CD4-positive, alpha-beta T cell (primary cell): Measurements from ENCODE around the gene ORM2. TPM values are rescaled to one million over a fixed set of nuclear protein-coding genes. Genes with fewer than 3 reads are reported as not detected.

Source experiments
- ATAC-seq: fragments of 200-7000 bp; cut with Tn5 transposase; one replicate; pipeline ENCODE4 v1.10.0; 2022; ENCODE audit warnings: mild to moderate bottlenecking; ENCODE audit not compliant: poor library complexity
- CTCF ChIA-PET: fragments of 350-600 bp; sonication (Branson Sonifier 250); formaldehyde crosslinking; loops from one replicate; lab custom pipeline; 2021; ENCODE audit warnings: antibody characterized with exemption, inconsistent platforms; lab: Charles Lee
- POLR2A ChIA-PET: fragments of 350-600 bp; sonication (Branson Sonifier 250); formaldehyde crosslinking; loops from one replicate; lab custom pipeline; 2021; ENCODE audit warnings: antibody characterized with exemption, inconsistent platforms; lab: Charles Lee
- DNase-seq, 14 experiments: peaks; one replicate each; pipeline ENCODE4 v3.0.0-alpha.2; 2013 to 2020; ENCODE audit warnings: mixed read lengths in 2 of 14
- H3K27ac ChIP-seq, 2 donors: one replicate each; pipeline versions ENCODE4 v1.5.1 to v1.7.0; 2013; ENCODE audit warnings: low read length in 2 of 2, low read depth in 1 of 2, mild to moderate bottlenecking in 1 of 2
- H3K27me3 ChIP-seq, 2 experiments: 1 replicate in 1 of 2; 2 replicates in 1 of 2; pipeline versions ENCODE4 v1.6.1 to v1.7.0; 2013; ENCODE audit warnings: low read length in 2 of 2, control low read depth in 1 of 2, mild to moderate bottlenecking in 1 of 2, moderate library complexity in 1 of 2; ENCODE audit not compliant: insufficient read depth in 2 of 2, control insufficient read depth in 1 of 2
- H3K36me3 ChIP-seq: one replicate; pipeline ENCODE4 v1.6.1; 2013; ENCODE audit warnings: low read length, control low read depth; ENCODE audit not compliant: insufficient read depth
- H3K4me1 ChIP-seq: one replicate; pipeline ENCODE4 v1.6.1; 2013; ENCODE audit warnings: low read length, control low read depth; ENCODE audit not compliant: insufficient read depth
- H3K4me3 ChIP-seq: one replicate; pipeline ENCODE4 v1.5.1; 2013; ENCODE audit warnings: mild to moderate bottlenecking, low read length, moderate library complexity
- H3K9me3 ChIP-seq, 2 experiments: 1 replicate in 1 of 2; 2 replicates in 1 of 2; pipeline versions ENCODE4 v1.6.1 to v1.7.0; 2013; ENCODE audit warnings: low read length in 2 of 2, mild to moderate bottlenecking in 2 of 2, control low read depth in 1 of 2, moderate library complexity in 1 of 2; ENCODE audit not compliant: control insufficient read depth in 1 of 2, insufficient read depth in 1 of 2
- H3K27ac Mint-ChIP-seq: one replicate; pipeline ENCODE4 v1.8.0; 2020; ENCODE audit warnings: mixed read lengths
- H3K27me3 Mint-ChIP-seq: one replicate; pipeline ENCODE4 v1.8.0; 2021; ENCODE audit warnings: mixed read lengths
- H3K36me3 Mint-ChIP-seq: one replicate; pipeline ENCODE4 v1.8.0; 2021; ENCODE audit warnings: low read depth, mixed read lengths
- H3K4me1 Mint-ChIP-seq: one replicate; pipeline ENCODE4 v1.8.0; 2021; ENCODE audit warnings: low read depth, mixed read lengths
- H3K4me3 Mint-ChIP-seq: one replicate; pipeline ENCODE4 v1.8.0; 2020; ENCODE audit warnings: mild to moderate bottlenecking, mixed read lengths
- H3K9me3 Mint-ChIP-seq: one replicate; pipeline ENCODE4 v1.8.0; 2020; ENCODE audit warnings: mixed read lengths
- CTCF ChIP-seq: fragments of 200-600 bp; IDR thresholded peaks from one replicate; pipeline ENCODE4 v1.8.0; 2022; ENCODE audit warnings: antibody characterized with exemption, mild to moderate bottlenecking
- intact Hi-C, 2 experiments: fragments of 100-400 bp; cut with DNase I in 1 of 2; cut with micrococcal nuclease in 1 of 2; formaldehyde crosslinking; loops; one replicate each; pipeline versions ENCODE4 v1.15.1 to v1.9.0; 2023 to 2025; cut with DNase I, micrococcal nuclease
- total RNA-seq, 174 experiments: library from RNA in 2 of 174; stranded (reverse) in 2 of 174; gene quantifications; one replicate each; pipeline ENCODE4 v1.2.3 and lab custom pipeline; 2021 to 2026

ORM2 gene
- total RNA-seq, 2 experiments from 2014 or later = not detected

GRCh38 chr9:114294664-114295063 is 35.0 kb upstream of the ORM2 start:
- TF ChIP-seq CTCF = no peak
- Mint-ChIP-seq H3K27me3 (peaks cover 6% of the 10 kb centered on the region), H3K4me3 (no peak overlapping the region), H3K4me1 (no peaks in the 10 kb centered on the region), H3K9me3 (peaks cover 7% of the 10 kb centered on the region), H3K27ac (no peak overlapping the region), H3K36me3 (no peaks in the 10 kb centered on the region)
- POLR2A ChIA-PET = no interaction called here
- DNase-seq (no peak), ATAC-seq (no peak)
- Histone ChIP-seq H3K27ac (no peak overlapping the region), H3K4me3 (no peak overlapping the region), H3K36me3 (no peaks in the 10 kb centered on the region), H3K9me3 (peaks cover 8 to 24% of the 10 kb centered on the region in 2 experiments), H3K27me3 (no peaks in the 10 kb centered on the region), H3K4me1 (peaks cover 3% of the 10 kb centered on the region)
- intact Hi-C loops = no loop called here
- CTCF ChIA-PET = no interaction called here

GRCh38 chr9:114296338-114296737 is 33.3 kb upstream of the ORM2 start:
- no peak overlapping the region for H3K27ac Mint-ChIP-seq
- no peaks in the 10 kb centered on the region for H3K27me3 ChIP-seq
- no peak for TF ChIP-seq CTCF
- no peaks in the 10 kb centered on the region for H3K27me3 Mint-ChIP-seq
- no peaks in the 10 kb centered on the region for H3K36me3 Mint-ChIP-seq
- peaks cover 8 to 24% of the 10 kb centered on the region in 2 experiments for H3K9me3 ChIP-seq
- ATAC-seq (no peak), DNase-seq (no peak)
- intact Hi-C loops = no loop called here
- peaks cover 7% of the 10 kb centered on the region for H3K9me3 Mint-ChIP-seq
- H3K4me1 Mint-ChIP-seq = no peaks in the 10 kb centered on the region
- H3K4me1 ChIP-seq = no peaks in the 10 kb centered on the region
- H3K36me3 ChIP-seq = no peaks in the 10 kb centered on the region
- H3K27ac ChIP-seq = no peak overlapping the region
- no peak overlapping the region for H3K4me3 ChIP-seq
- no peak overlapping the region for H3K4me3 Mint-ChIP-seq
- POLR2A ChIA-PET = no interaction called here
- CTCF ChIA-PET = no interaction called here

GRCh38 chr9:114299286-114300152 is 30.1 kb upstream of the ORM2 start:
- Mint-ChIP-seq H3K27ac (no peak overlapping the region), H3K4me3 (no peak overlapping the region), H3K27me3 (no peaks in the 10 kb centered on the region), H3K4me1 (no peaks in the 10 kb centered on the region), H3K9me3 (peaks cover 7% of the 10 kb centered on the region), H3K36me3 (no peaks in the 10 kb centered on the region)
- DNase-seq (peak in 1 of 14 experiments; percentile 27), ATAC-seq (no peak)
- H3K4me3 ChIP-seq = no peak overlapping the region
- intact Hi-C loops = no loop called here
- no peaks in the 10 kb centered on the region for H3K27me3 ChIP-seq
- peaks cover 5 to 23% of the 10 kb centered on the region in 2 experiments for H3K9me3 ChIP-seq
- H3K4me1 ChIP-seq = no peaks in the 10 kb centered on the region
- H3K27ac ChIP-seq = no peak overlapping the region
- CTCF ChIA-PET = no interaction called here
- no peaks in the 10 kb centered on the region for H3K36me3 ChIP-seq
- POLR2A ChIA-PET = no interaction called here
- no peak for TF ChIP-seq CTCF
